Measurements from ENCODE around the gene DOC2B.

GRCh38 chr17:160336-160735 is 21.1 kb downstream of the DOC2B start:
- TF ChIP-seq CTCF (IDR thresholded peaks at IDR 0.05; ENCODE audit: low read length) = no peak
- no peak for TF ChIP-seq EZH2 (IDR thresholded peaks at IDR 0.05; ENCODE audit: borderline replicate concordance, low read length)

All from OCI-LY1 (cell line).